Ramos (cell line): ENCODE measurements around the gene IMPG1.

Experiments
- in situ Hi-C: fragments of 300-500 bp; cut with MboI; formaldehyde crosslinking; loops from one replicate; pipeline ENCODE4 v1.14.3; 2022; ENCODE audit warnings: low sequenced_read_pairs; ENCODE audit not compliant: unreplicated experiment

Gene IMPG1

GRCh38 chr6:76072562-76072961, at the start of gene IMPG1:
IMPG1 (minus strand) TSS chr6:76072662; CDS start chr6:76072488, 174 bp downstream.
- in situ Hi-C loops: no loop called here

GRCh38 chr6:76120302-76120701, 47.8 kb upstream of the IMPG1 start:
- in situ Hi-C loops: no loop called here

- in situ Hi-C loops: no loop called here
Measured at GRCh38 chr6:76073281-76073680, 819 bp upstream of the IMPG1 start.

- in situ Hi-C loops: no loop called here
Measured at GRCh38 chr6:76057469-76057868, 15.0 kb downstream of the IMPG1 start.

- in situ Hi-C loops: no loop called here
Measured at GRCh38 chr6:76052314-76052713, 20.1 kb downstream of the IMPG1 start.

- in situ Hi-C loops: no loop called here
Measured at GRCh38 chr6:76043690-76044089, 28.8 kb downstream of the IMPG1 start.

- in situ Hi-C loops: no loop called here
Measured at GRCh38 chr6:76035713-76036112, 36.7 kb downstream of the IMPG1 start.

- in situ Hi-C loops: no loop called here
Measured at GRCh38 chr6:76026101-76026500, 46.4 kb downstream of the IMPG1 start.

GRCh38 chr6:76014626-76015530, 57.6 kb downstream of the IMPG1 start:
- in situ Hi-C loops: no loop called here

- in situ Hi-C loops: no loop called here
Measured at GRCh38 chr6:76004202-76004601, 68.3 kb downstream of the IMPG1 start.

GRCh38 chr6:76003686-76004085, 68.8 kb downstream of the IMPG1 start:
- in situ Hi-C loops: no loop called here

GRCh38 chr6:76003113-76003512, 69.3 kb downstream of the IMPG1 start:
- in situ Hi-C loops: no loop called here

- in situ Hi-C loops: no loop called here
Measured at GRCh38 chr6:76000629-76001028, 71.8 kb downstream of the IMPG1 start.

- in situ Hi-C loops: no loop called here
Measured at GRCh38 chr6:75997696-75998095, 74.8 kb downstream of the IMPG1 start.

- in situ Hi-C loops: no loop called here
Measured at GRCh38 chr6:75993236-75994162, 79.0 kb downstream of the IMPG1 start.

- in situ Hi-C loops: no loop called here
Measured at GRCh38 chr6:75991941-75992340, 80.5 kb downstream of the IMPG1 start.

GRCh38 chr6:75986935-75987334, 85.5 kb downstream of the IMPG1 start:
- in situ Hi-C loops: no loop called here

- in situ Hi-C loops: no loop called here
Measured at GRCh38 chr6:75975904-75976303, 96.6 kb downstream of the IMPG1 start.

GRCh38 chr6:75970093-75970492, 102.4 kb downstream of the IMPG1 start:
- in situ Hi-C loops: no loop called here

- in situ Hi-C loops: no loop called here
Measured at GRCh38 chr6:75968143-75968542, 104.3 kb downstream of the IMPG1 start.

- in situ Hi-C loops: no loop called here
Measured at GRCh38 chr6:75963569-75963968, 108.9 kb downstream of the IMPG1 start.
